Motor neuron (in vitro differentiated cells): ENCODE results near the gene SLC9B1. TPM values are rescaled to one million over a fixed set of nuclear protein-coding genes. Genes with fewer than 3 reads are reported as not detected.
"Not testable (repeated sequence)": the region's sequence is repeated elsewhere in the genome, so short reads cannot be mapped to it uniquely, and the experiment has no call there.

Source experiments
- ATAC-seq, 8 experiments: fragments of 200-7000 bp; cut with Tn5 transposase; replicated peaks in 6 of 8; 2 replicates each; pipeline ENCODE4 v1.8.0; 2021; ENCODE audit warnings: mild to moderate bottlenecking in 8 of 8, moderate library complexity in 8 of 8
- H3K27ac ChIP-seq, 2 donors: fragments of 250-450 bp; sonication (Bioruptor Pico); 2 replicates each; pipeline ENCODE4 v1.9.0; 2021; ENCODE audit warnings: antibody characterized with exemption in 2 of 2, mild to moderate bottlenecking in 2 of 2, moderate library complexity in 1 of 2
- H3K4me1 ChIP-seq, 2 donors: fragments of 250-450 bp; sonication (Bioruptor Pico); replicated peaks in 1 of 2; 2 replicates each; pipeline ENCODE4 v1.6.1; 2021; ENCODE audit warnings: antibody characterized with exemption in 2 of 2, mild to moderate bottlenecking in 2 of 2, moderate library complexity in 1 of 2
- H3K4me3 ChIP-seq, 5 donors: fragments of 250-450 bp; sonication (Bioruptor Pico); 2 replicates each; pipeline ENCODE4 v1.9.0; 2021; ENCODE audit warnings: antibody characterized with exemption in 5 of 5, mild to moderate bottlenecking in 5 of 5, moderate library complexity in 4 of 5
- WGBS, 10 experiments: fragments of 450-650 bp; shearing (Covaris generic); methylation state at CpG; one replicate each; pipeline ENCODE4 v1.0.0; 2022; 5-methylcytosine and 5-hydroxymethylcytosine counted together
- in situ Hi-C, 9 experiments: fragments of 400-800 bp; cut with MboI; loops; one replicate each; pipeline ENCODE4 v1.15.0; 2021; ENCODE audit warnings: low sequenced_read_pairs in 9 of 9, low pct_unique_long_range_greater_than_20kb in 2 of 9; ENCODE audit not compliant: unreplicated experiment in 9 of 9
- total RNA-seq, 8 experiments: library from RNA; unstranded; fragments of 300-600 nt; gene quantifications; 2 replicates each; pipeline versions ENCODE4 v1.2.3 to v1.2.4, GENCODE V29; 2022

SLC9B1 gene
- total RNA-seq, 8 experiments from 2014 or later, result 0.28 to 9.1 (median 0.81) TPM

- ATAC-seq, result no peak
- no peak overlapping the region for H3K27ac ChIP-seq
- no peak overlapping the region for H3K4me3 ChIP-seq
- in situ Hi-C loops, result no loop called here
- H3K4me1 ChIP-seq, result no peaks in the 10 kb centered on the region
- 50 to 100% (median 70%) methylated on average over 1 of the region's 1 CpG; no CpG with 5 or more reads in 6 of the 10 experiments for WGBS, 10 experiments
These were observed 24.7 kb downstream of the SLC9B1 start for GRCh38 chr4:102994803-102995202.

GRCh38 chr4:102993985-102994384, 25.5 kb downstream of the SLC9B1 start:
- H3K4me3 ChIP-seq, ATAC-seq, H3K27ac ChIP-seq, in situ Hi-C loops, H3K4me1 ChIP-seq: not testable (repeated sequence)

- Histone ChIP-seq H3K4me1 (no peaks in the 10 kb centered on the region), H3K27ac (no peak overlapping the region), H3K4me3 (no peak overlapping the region)
- WGBS, 10 experiments, result 88 to 100% (median 100%) methylated on average over 1 of the region's 1 CpG; no CpG with 5 or more reads in 3 of the 10 experiments
- in situ Hi-C loops, result no loop called here
- no peak for ATAC-seq
These were observed 31.0 kb downstream of the SLC9B1 start for GRCh38 chr4:102988429-102989020.

- in situ Hi-C loops, result no loop called here
- Histone ChIP-seq H3K4me3 (no peak overlapping the region), H3K4me1 (no peaks in the 10 kb centered on the region), H3K27ac (no peak overlapping the region)
- 80 to 100% (median 100%) methylated on average over 1 to 2 of the region's 2 CpGs; no CpG with 5 or more reads in 2 of the 10 experiments for WGBS, 10 experiments
- no peak for ATAC-seq
These were observed 38.5 kb downstream of the SLC9B1 start for GRCh38 chr4:102981005-102981404.

- H3K4me1 ChIP-seq, ATAC-seq, in situ Hi-C loops, H3K4me3 ChIP-seq, H3K27ac ChIP-seq: not testable (repeated sequence)
- WGBS, 10 experiments, result 0 to 100% methylated on average over 1 of the region's 2 CpGs; no CpG with 5 or more reads in 8 of the 10 experiments
These were observed 57.7 kb downstream of the SLC9B1 start for GRCh38 chr4:102961813-102962212.

GRCh38 chr4:102959496-102959895, 60.0 kb downstream of the SLC9B1 start:
- Histone ChIP-seq H3K4me3 (no peak overlapping the region), H3K27ac (no peak overlapping the region), H3K4me1 (no peaks in the 10 kb centered on the region)
- in situ Hi-C loops, result no loop called here
- ATAC-seq, result peak in 2 of 8 experiments; percentile 70 to 92
- WGBS, 10 experiments, result 3 to 100% (median 75%) methylated on average over 1 to 3 of the region's 3 CpGs

- 0 to 100% (median 48%) methylated on average over 1 to 3 of the region's 3 CpGs for WGBS, 10 experiments
- ATAC-seq, result no peak
These were observed 74.4 kb downstream of the SLC9B1 start for GRCh38 chr4:102945066-102945465.

GRCh38 chr4:102938063-102938462, 81.4 kb downstream of the SLC9B1 start:
- 15 to 56% (median 40%) methylated on average over 1 to 2 of the region's 2 CpGs; no CpG with 5 or more reads in 3 of the 10 experiments for WGBS, 10 experiments
- not testable (repeated sequence) for H3K4me1 ChIP-seq, ATAC-seq

More at GRCh38 chr4:102945066-102945465, 74.4 kb downstream of the SLC9B1 start:
- Histone ChIP-seq H3K4me1 (no peaks in the 10 kb centered on the region), H3K27ac (no peak overlapping the region), H3K4me3 (no peak overlapping the region)
- in situ Hi-C loops, result no loop called here

GRCh38 chr4:102935716-102936115, 83.8 kb downstream of the SLC9B1 start:
- Histone ChIP-seq H3K27ac (no peak overlapping the region), H3K4me1 (no peaks in the 10 kb centered on the region), H3K4me3 (no peak overlapping the region)
- WGBS, 10 experiments, result 40 to 100% (median 88%) methylated on average over 1 to 2 of the region's 2 CpGs; no CpG with 5 or more reads in 3 of the 10 experiments
- in situ Hi-C loops, result no loop called here
- ATAC-seq, result no peak

More at GRCh38 chr4:102938063-102938462, 81.4 kb downstream of the SLC9B1 start:
- in situ Hi-C loops, H3K4me3 ChIP-seq, H3K27ac ChIP-seq: not testable (repeated sequence)

GRCh38 chr4:102919697-102920096, 99.8 kb downstream of the SLC9B1 start:
- H3K4me1 ChIP-seq, H3K4me3 ChIP-seq, in situ Hi-C loops, H3K27ac ChIP-seq, ATAC-seq: not testable (repeated sequence)
- 40% methylated on average over 1 of the region's 8 CpGs; no CpG with 5 or more reads in 9 of the 10 experiments for WGBS, 10 experiments

- in situ Hi-C loops, result no loop called here
- no peak for ATAC-seq
- H3K4me3 ChIP-seq, result no peak overlapping the region
- H3K4me1 ChIP-seq, result no peaks in the 10 kb centered on the region
- WGBS, 10 experiments, result 43 to 100% (median 83%) methylated on average over 1 to 2 of the region's 3 CpGs; no CpG with 5 or more reads in 2 of the 10 experiments
- no peak overlapping the region for H3K27ac ChIP-seq
These were observed 100.6 kb downstream of the SLC9B1 start for GRCh38 chr4:102918859-102919258.

- no peak overlapping the region for H3K27ac ChIP-seq
- H3K4me1 ChIP-seq, result no peaks in the 10 kb centered on the region
- in situ Hi-C loops, result no loop called here
- no peak for ATAC-seq
- 20 to 100% (median 71%) methylated on average over 1 to 2 of the region's 2 CpGs; no CpG with 5 or more reads in 1 of the 10 experiments for WGBS, 10 experiments
- H3K4me3 ChIP-seq, result no peak overlapping the region
These were observed 117.7 kb downstream of the SLC9B1 start for GRCh38 chr4:102901804-102902203.

- H3K27ac ChIP-seq, in situ Hi-C loops, H3K4me1 ChIP-seq, H3K4me3 ChIP-seq, ATAC-seq: not testable (repeated sequence)
- whole genome bisulfite sequencing, 10 experiments, result 0 to 100% (median 74%) methylated on average over 1 to 2 of the region's 3 CpGs; no CpG with 5 or more reads in 4 of the 10 experiments
These were observed 121.9 kb downstream of the SLC9B1 start for GRCh38 chr4:102897610-102898009.

GRCh38 chr4:102896547-102896946, 123.0 kb downstream of the SLC9B1 start:
- ATAC-seq, H3K4me1 ChIP-seq, in situ Hi-C loops, H3K27ac ChIP-seq, H3K4me3 ChIP-seq: not testable (repeated sequence)
- WGBS, 10 experiments, result 62 to 100% (median 89%) methylated on average over 3 to 5 of the region's 5 CpGs; no CpG with 5 or more reads in 2 of the 10 experiments
